HEK293 (cell line): ENCODE measurements around the gene CCDC51.

Source experiments
- CTCF ChIP-seq: fragments of 450-650 bp; formaldehyde crosslinking; IDR thresholded peaks from 2 replicates; pipeline ENCODE4 v1.5.1; 2016; ENCODE audit warnings: missing biosample characterization, missing genetic modification characterization
- ELK4 ChIP-seq: IDR thresholded peaks from 2 replicates; pipeline ENCODE4 v1.6.1; 2011; ENCODE audit warnings: mild to moderate bottlenecking, low read depth, low read length, borderline replicate concordance
- WT1 ChIP-seq: fragments of 450-650 bp; formaldehyde crosslinking; IDR thresholded peaks from 2 replicates; pipeline ENCODE4 v1.5.1; 2016; ENCODE audit warnings: missing biosample characterization, missing genetic modification characterization
- YY1 ChIP-seq: fragments of 450-650 bp; formaldehyde crosslinking; IDR thresholded peaks from 2 replicates; pipeline ENCODE4 v1.5.1; 2018; ENCODE audit warnings: missing biosample characterization, missing genetic modification characterization
- ZNF140 ChIP-seq: fragments of 450-650 bp; formaldehyde crosslinking; IDR thresholded peaks from 2 replicates; pipeline ENCODE4 v1.5.1; 2016; ENCODE audit warnings: missing biosample characterization, missing genetic modification characterization
- ZNF174 ChIP-seq: fragments of 450-650 bp; formaldehyde crosslinking; IDR thresholded peaks from 2 replicates; pipeline ENCODE4 v1.5.0; 2017; ENCODE audit warnings: missing biosample characterization, mild to moderate bottlenecking, missing genetic modification characterization
- ZNF19 ChIP-seq: fragments of 450-650 bp; formaldehyde crosslinking; IDR thresholded peaks from 2 replicates; pipeline ENCODE4; 2016; ENCODE audit warnings: missing biosample characterization, missing genetic modification characterization, low read depth
- ZNF274 ChIP-seq, 2 experiments: fragments of 200-500 bp in 1 of 2; fragments of 450-650 bp in 1 of 2; sonication (Bioruptor generic) in 1 of 2; formaldehyde crosslinking in 1 of 2; IDR thresholded peaks; 2 replicates each; pipeline versions ENCODE4 v1.5.1 to v1.6.1; 2014 to 2016; ENCODE audit warnings: borderline replicate concordance in 1 of 2, inconsistent platforms in 1 of 2, low read length in 1 of 2, missing biosample characterization in 1 of 2, missing genetic modification characterization in 1 of 2
- ZNF639 ChIP-seq: fragments of 450-650 bp; formaldehyde crosslinking; IDR thresholded peaks from 2 replicates; pipeline ENCODE4 v1.5.1; 2016; ENCODE audit warnings: missing biosample characterization, missing genetic modification characterization
- TF ChIP-seq, protein P1 (sequence below): fragments of 450-650 bp; formaldehyde crosslinking; IDR thresholded peaks from 2 replicates; pipeline ENCODE4 v1.5.1; 2016; ENCODE audit warnings: missing biosample characterization, missing genetic modification characterization, low read depth

GRCh38 chr3:48405343-48405881, 34.5 kb downstream of the CCDC51 start:
- TF ChIP-seq WT1 (tag by site-specific recombination) (no peak), ZNF19 (no peak), ZNF140 (tag by site-specific recombination) (no peak), CTCF (tag by site-specific recombination) (no peak), ELK4 (no peak), ZNF274 (IDR thresholded peaks at IDR 0.05; ENCODE audit: low read length) (no peak), ZNF274 (tag by site-specific recombination; IDR thresholded peaks at IDR 0.05; ENCODE audit: borderline replicate concordance) (no peak), YY1 (tag by site-specific recombination) (no peak), ZNF174 (tag by site-specific recombination) (no peak), ZNF639 (no peak)
- TF ChIP-seq, protein P1, sequence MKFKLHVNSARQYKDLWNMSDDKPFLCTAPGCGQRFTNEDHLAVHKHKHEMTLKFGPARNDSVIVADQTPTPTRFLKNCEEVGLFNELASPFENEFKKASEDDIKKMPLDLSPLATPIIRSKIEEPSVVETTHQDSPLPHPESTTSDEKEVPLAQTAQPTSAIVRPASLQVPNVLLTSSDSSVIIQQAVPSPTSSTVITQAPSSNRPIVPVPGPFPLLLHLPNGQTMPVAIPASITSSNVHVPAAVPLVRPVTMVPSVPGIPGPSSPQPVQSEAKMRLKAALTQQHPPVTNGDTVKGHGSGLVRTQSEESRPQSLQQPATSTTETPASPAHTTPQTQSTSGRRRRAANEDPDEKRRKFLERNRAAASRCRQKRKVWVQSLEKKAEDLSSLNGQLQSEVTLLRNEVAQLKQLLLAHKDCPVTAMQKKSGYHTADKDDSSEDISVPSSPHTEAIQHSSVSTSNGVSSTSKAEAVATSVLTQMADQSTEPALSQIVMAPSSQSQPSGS (tag by site-specific recombination): no peak
